ENCODE data around the gene LEF1.

DNA sequence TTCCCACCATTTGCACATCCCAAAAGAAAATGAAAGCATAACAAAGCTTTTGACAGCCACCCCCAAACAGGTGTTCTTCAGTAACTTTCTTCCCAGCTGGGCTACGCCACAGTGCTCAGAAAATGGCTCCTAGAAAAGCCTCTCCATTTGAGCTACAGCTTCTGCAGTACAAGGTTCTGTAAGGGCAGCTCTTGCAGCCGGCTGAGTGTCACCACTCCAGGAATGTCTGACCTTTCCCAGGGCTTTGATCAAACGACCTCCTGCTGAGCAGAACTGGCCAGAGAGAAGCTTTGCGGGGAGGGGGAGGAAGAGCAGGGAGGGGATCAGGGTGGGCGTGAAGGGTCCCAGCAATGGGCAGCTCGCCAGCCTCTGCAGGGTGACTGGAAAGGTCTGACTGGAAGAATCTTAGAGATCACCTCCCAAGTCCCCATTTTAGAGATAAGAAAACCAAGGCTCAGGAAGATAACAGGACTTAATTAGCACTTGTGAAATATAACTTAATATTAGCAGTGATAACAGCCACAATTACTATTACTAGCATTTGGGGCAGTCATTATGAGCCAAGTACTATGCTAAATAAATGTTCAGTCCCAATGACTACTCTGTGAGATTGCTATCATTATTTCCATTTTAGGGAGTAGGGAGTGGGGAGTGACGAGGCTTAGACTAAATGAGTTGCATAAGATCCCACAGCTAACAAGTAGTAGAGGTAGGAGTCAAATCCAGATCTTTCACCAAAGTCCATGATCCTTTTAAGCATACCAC, 51.1 kb downstream of the LEF1 start:
- TF ChIP-seq, protein P1, sequence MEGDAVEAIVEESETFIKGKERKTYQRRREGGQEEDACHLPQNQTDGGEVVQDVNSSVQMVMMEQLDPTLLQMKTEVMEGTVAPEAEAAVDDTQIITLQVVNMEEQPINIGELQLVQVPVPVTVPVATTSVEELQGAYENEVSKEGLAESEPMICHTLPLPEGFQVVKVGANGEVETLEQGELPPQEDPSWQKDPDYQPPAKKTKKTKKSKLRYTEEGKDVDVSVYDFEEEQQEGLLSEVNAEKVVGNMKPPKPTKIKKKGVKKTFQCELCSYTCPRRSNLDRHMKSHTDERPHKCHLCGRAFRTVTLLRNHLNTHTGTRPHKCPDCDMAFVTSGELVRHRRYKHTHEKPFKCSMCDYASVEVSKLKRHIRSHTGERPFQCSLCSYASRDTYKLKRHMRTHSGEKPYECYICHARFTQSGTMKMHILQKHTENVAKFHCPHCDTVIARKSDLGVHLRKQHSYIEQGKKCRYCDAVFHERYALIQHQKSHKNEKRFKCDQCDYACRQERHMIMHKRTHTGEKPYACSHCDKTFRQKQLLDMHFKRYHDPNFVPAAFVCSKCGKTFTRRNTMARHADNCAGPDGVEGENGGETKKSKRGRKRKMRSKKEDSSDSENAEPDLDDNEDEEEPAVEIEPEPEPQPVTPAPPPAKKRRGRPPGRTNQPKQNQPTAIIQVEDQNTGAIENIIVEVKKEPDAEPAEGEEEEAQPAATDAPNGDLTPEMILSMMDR (conservative IDR thresholded peaks at IDR 0.05; ENCODE audit: low read depth in 2 of 2), result no peak
- TF ChIP-seq EZH2 (IDR thresholded peaks at IDR 0.05; ENCODE audit: low read depth, unreplicated experiment), result no peak
- no peak for TF ChIP-seq EZH2phosphoT487 (IDR thresholded peaks at IDR 0.05; ENCODE audit: unreplicated experiment)
- TF ChIP-seq, protein P2, sequence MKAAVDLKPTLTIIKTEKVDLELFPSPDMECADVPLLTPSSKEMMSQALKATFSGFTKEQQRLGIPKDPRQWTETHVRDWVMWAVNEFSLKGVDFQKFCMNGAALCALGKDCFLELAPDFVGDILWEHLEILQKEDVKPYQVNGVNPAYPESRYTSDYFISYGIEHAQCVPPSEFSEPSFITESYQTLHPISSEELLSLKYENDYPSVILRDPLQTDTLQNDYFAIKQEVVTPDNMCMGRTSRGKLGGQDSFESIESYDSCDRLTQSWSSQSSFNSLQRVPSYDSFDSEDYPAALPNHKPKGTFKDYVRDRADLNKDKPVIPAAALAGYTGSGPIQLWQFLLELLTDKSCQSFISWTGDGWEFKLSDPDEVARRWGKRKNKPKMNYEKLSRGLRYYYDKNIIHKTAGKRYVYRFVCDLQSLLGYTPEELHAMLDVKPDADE (IDR thresholded peaks at IDR 0.05), result no peak
- TF ChIP-seq, protein P3, sequence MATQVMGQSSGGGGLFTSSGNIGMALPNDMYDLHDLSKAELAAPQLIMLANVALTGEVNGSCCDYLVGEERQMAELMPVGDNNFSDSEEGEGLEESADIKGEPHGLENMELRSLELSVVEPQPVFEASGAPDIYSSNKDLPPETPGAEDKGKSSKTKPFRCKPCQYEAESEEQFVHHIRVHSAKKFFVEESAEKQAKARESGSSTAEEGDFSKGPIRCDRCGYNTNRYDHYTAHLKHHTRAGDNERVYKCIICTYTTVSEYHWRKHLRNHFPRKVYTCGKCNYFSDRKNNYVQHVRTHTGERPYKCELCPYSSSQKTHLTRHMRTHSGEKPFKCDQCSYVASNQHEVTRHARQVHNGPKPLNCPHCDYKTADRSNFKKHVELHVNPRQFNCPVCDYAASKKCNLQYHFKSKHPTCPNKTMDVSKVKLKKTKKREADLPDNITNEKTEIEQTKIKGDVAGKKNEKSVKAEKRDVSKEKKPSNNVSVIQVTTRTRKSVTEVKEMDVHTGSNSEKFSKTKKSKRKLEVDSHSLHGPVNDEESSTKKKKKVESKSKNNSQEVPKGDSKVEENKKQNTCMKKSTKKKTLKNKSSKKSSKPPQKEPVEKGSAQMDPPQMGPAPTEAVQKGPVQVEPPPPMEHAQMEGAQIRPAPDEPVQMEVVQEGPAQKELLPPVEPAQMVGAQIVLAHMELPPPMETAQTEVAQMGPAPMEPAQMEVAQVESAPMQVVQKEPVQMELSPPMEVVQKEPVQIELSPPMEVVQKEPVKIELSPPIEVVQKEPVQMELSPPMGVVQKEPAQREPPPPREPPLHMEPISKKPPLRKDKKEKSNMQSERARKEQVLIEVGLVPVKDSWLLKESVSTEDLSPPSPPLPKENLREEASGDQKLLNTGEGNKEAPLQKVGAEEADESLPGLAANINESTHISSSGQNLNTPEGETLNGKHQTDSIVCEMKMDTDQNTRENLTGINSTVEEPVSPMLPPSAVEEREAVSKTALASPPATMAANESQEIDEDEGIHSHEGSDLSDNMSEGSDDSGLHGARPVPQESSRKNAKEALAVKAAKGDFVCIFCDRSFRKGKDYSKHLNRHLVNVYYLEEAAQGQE (IDR thresholded peaks at IDR 0.05; ENCODE audit: unreplicated experiment), result no peak
- no peak for TF ChIP-seq NANOG (IDR thresholded peaks at IDR 0.05; ENCODE audit: borderline replicate concordance)
- no peak for TF ChIP-seq POLR2AphosphoS5 (IDR thresholded peaks at IDR 0.05; ENCODE audit: low read depth)
- TF ChIP-seq CREB1 (CRISPR knock-in tag; IDR thresholded peaks at IDR 0.05; ENCODE audit: low read depth), result no peak
- TF ChIP-seq STAT1 (IDR thresholded peaks at IDR 0.05; ENCODE audit: unreplicated experiment), result no peak
- TF ChIP-seq ZNF331 (CRISPR knock-in tag; IDR thresholded peaks at IDR 0.05; ENCODE audit: low read depth), result no peak
- TF ChIP-seq ZNF114 (CRISPR knock-in tag; IDR thresholded peaks at IDR 0.05), result no peak

All from GM23338 (cell line).